HG03378 (cell line): ENCODE measurements around the gene SIRPG.
"Not testable (repeated sequence)": the region's sequence is repeated elsewhere in the genome, so short reads cannot be mapped to it uniquely, and the experiment has no call there.

Experiments used
- ATAC-seq: cut with Tn5 transposase; IDR thresholded peaks from one replicate; pipeline ENCODE4 v1.9.1; 2021; ENCODE audit warnings: mild to moderate bottlenecking, moderate library complexity; ENCODE audit not compliant: unreplicated experiment

SIRPG gene

DNA sequence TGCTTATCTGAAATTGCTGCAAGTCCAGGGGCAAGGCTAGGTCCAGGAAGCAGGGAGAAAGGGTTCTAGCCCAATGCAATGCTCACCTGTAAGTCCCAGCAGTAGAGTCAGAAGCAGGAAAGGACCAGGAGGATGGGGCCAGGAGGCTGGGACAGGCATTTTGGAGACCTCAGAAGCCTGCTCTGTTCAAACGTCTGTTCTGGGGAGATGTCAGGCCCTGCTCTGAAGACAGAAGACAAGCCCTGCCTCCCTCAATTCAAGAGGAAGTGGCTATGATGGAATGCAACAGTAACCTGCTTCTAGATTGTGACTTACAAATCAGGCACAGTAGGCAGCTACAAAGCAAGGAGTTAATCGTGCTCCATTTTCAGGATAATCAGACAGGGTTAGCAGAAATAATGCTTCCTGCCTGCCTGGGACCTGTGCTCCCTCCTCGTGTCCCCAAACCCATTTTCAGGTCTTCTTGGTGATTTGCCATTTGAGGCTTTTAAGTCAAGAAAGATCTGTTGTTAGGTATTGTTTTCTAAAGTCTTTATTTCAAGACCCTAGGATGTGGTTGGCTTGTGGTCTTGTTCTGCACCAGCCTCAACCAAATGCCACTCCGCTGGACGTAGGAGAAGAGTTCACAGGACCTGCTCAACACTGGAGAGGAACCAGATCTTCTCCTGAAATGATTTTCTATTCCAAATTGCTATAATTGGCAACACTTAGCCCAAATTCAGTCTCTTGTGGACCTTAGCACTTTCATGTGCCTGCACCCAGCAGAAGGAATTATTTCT is at the start of gene SIRPG:
Gene SIRPG, minus strand, starts transcription at position 224 of the 779 bp plus-strand sequence. Its CDS starts 65 bp downstream, at position 159.
- ATAC-seq = no peak

GRCh38 chr20:1706887-1707286 is 49.3 kb upstream of the SIRPG start:
- not testable (repeated sequence) for ATAC-seq

DNA sequence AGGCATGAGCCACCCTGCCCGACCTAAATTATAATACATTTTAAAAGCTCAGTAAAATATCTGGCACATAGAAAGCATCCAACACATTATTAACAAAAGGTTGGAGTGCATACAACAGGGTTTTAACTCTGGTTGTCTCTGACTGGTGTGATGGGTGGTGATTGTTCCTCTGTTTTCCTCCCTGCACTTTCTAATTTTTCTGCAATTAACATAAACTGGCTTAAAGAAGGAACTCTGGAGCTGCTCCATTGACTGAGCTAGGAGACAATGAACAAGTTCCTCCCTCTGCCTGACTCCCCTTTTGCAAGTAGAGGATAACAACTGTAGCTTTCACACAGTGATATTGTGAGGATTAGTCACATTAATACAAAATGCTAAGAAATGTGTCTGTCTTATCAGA is 48.5 kb upstream of the SIRPG start:
- no peak for ATAC-seq

GRCh38 chr20:1702855-1703254 is 45.3 kb upstream of the SIRPG start:
- no peak for ATAC-seq

DNA sequence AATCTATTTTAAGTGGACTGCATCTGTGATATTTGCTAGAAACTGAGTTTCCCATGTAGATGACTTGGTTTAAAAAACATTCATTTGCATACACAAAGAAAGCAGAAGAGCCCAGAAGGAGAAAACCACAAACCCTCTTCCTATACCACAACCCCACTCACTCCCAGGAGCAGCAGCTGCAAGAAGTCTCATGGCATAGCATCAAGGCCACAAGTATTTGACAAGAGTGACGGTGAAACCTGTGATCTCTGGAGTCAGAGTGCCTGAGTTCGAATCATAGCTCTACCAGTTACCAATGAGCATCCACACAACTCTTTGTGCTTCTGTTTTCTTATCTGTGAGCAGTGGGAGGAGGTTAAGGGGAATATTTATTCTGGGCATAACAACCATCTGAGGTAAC is 44.7 kb upstream of the SIRPG start:
- no peak for ATAC-seq

DNA sequence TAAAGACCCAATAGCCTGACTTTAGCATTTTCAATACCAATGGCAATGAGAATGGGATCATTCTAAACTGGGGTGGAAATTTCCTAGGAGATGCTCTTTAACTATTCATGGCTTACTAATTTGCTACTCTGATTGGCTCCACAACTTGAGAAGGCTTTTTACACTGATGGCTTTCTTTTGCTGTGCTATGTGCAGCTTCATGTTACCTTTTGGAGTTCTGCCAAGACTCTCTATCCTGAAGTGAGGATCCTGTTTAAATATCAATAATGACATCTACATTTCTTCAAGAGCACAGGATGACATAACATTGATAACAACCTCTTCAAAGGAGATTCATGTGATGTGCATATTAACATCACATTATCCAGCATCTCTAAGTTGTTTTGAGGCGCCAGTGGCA is 43.4 kb upstream of the SIRPG start:
- no peak for ATAC-seq

- ATAC-seq = no peak
Measured at GRCh38 chr20:1697592-1697991, 40.0 kb upstream of the SIRPG start.

DNA sequence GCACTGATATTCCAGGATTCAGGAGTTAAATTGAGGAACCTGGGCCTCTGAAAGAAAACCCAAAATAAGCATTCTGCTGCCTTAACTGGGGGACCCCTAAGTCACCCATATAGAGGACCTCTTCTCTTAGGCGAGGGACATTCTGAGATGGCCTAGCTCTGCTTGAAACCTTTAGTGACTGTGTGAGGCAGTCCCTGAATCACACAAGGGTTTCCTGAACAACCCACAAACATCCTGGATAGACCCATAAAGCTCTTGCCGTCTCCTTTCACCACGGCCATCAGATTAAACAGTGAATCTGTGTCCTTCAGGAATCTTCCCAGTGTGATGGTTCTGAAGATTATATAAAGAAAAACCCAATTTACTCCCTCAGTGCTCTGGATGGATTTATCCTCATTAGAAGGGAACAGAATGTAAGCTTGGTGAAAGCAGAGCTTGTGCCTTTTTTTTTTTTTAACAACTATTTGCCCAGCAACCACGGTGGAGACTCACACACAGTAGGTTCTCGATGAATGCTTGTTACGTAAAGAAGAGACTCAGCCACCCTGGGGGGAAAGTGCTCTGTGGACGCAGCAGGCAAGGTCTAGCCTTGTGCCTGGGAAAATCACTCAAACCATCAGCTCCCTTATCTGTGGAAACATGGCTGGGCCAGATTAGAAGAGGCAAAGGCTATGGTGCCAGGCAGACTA is 39.1 kb upstream of the SIRPG start:
- no peak for ATAC-seq

DNA sequence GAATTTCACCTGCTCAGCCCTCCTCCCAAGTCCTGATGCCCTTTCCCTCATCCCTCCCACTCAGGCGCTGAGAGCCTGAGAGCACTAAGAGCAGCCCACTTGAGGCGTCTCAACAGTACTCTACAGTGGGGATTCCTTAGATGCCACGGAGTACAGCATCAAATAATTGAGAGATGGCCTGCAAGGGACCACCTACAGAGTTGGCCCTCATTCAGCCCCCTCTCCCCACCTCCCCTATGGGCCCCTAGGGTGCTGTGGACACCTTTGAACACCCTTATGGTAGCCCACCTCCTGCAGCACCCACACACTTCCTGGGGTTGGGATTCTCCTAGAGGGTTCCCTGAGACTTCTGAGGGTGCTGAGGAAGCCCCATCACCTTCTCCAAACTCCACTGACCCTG is 37.1 kb upstream of the SIRPG start:
- no peak for ATAC-seq

GRCh38 chr20:1693427-1693826 is 35.8 kb upstream of the SIRPG start:
- no peak for ATAC-seq

DNA sequence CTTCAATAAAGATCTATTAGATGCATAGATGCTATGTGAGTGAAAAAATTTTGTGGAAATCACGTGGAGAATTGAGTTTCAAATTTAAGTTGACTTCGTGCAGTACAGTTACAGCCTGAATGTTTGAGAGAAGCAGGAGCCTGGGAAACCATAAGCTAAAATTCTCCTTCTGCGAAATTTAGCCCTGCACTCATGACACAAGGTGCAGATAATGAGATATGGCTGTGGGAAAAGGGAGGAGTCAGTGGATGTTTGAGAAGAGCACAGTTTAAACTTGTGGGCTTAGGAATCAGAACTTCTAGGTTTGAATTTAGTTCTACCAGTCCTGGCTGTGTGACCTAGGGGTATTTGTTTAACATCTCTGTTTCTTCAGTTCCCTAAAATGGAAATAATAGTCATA is 32.1 kb upstream of the SIRPG start:
- ATAC-seq = no peak

GRCh38 chr20:1688886-1689538 is 31.4 kb upstream of the SIRPG start:
- no peak for ATAC-seq

GRCh38 chr20:1687053-1687452 is 29.5 kb upstream of the SIRPG start:
- ATAC-seq = no peak

DNA sequence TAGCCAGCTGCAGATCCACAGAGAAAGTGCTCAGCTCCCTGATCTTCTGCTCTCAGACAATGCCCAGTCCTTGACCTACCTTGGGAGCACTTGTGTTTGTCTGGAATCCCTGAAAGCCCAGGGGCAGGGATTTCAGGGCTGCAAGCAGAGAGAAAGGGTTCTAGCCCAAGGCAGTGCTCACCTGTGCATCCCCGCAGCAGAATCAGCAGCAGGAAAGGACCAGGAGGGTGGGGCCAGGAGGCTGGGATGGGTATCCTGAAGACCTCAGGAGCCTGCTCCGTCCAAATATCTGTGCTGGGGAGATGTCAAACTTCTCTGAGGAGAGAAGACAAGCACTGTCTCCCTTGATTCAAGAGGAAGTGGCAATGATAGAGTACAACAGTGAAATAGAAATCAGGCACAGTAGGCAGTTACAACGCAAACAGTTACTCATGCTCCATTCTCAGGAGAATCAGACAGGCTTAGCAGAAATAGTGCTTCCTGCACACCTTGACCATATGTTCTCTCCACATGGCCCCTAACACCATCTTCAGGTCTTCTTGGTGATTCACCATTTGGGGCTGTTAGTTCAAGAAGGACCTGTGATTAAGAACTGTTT is 28.7 kb upstream of the SIRPG start:
- ATAC-seq = no peak

GRCh38 chr20:1685304-1686052 is 27.9 kb upstream of the SIRPG start:
- no peak for ATAC-seq

DNA sequence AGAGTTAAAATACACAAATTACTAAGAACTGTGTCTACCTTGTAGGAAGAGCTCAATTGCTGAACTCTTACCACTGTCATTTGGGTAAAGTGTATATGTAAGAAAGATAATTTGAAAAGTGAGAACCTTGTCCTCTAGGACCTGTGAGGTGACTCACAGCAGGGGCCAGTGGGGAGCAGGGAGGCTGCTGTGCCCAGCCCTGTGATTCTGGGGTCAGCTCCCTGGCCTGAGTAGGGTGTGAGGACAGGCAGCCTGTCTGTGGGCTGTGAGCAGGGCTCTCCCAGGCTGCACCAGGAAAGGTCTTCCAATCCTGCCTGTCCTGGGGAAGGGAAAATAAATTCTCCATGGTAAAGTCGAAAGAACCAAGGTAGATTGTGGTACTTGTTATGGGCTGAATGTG is 27.3 kb upstream of the SIRPG start:
- ATAC-seq = no peak

- ATAC-seq = no peak
Measured at GRCh38 chr20:1676650-1677049, 19.1 kb upstream of the SIRPG start.

DNA sequence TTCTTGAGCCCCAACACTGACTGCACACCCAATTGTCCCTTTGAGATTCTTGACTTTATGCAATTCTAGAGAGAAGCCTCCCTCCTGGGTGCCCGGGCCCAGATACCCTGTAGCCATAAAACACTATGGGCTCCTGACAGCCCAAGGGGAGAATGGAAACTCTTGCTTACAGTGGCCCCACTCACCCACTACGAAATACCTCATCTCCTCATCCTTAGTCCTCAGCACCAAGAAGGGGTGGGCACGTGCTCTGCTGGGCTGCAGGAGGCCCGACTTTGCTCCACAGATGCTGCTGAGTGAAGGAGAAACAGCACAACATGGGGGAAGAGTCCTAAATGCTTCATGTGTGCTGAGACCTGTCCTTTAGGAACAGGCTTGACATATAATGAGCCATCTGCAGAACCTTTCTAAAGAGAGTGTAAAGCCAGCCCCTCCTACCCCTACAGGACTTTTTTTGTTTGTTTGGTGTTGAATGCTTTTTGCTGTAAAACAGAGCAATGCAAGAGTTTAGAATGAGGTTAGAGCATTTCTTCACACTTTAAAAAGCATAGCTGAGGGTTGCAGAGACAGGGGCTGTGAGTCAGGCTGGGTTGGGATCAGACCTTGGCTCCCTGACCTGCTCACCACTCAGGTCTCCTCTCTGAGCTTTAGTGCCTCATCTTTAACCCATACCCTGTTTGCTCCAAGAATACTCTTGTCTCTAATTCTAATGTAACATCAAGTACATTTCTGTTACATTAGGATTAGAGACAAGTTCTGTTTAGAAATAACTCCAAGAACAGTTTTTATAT is 17.6 kb upstream of the SIRPG start:
- no peak for ATAC-seq

DNA sequence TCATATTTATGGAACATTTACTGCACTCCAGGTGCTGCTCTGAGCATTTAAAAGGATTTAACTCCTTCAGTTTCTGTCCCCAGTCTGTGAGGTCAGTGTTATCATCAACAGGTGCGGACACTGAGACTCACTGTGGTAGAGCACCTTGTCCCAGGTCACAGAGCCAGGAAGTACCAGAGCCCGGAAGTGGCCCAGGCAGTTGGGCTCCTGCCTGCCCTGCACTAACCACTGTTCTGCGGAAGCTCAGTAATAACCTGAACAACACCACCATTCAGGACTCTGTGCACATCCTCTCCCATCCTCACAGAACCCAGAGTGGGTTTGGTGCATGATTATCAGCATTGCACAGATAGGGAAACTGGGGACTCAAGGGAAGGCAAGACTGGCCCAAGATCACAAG is 16.8 kb upstream of the SIRPG start:
- no peak for ATAC-seq

GRCh38 chr20:1673424-1673823 is 15.8 kb upstream of the SIRPG start:
- no peak for ATAC-seq
